Measurements from ENCODE around the gene ZC2HC1B. TPM values are rescaled to one million over a fixed set of nuclear protein-coding genes. Genes with fewer than 3 reads are reported as not detected.

Gene ZC2HC1B
- total RNA-seq, 4 donors from 2014 or later: not detected

DNA sequence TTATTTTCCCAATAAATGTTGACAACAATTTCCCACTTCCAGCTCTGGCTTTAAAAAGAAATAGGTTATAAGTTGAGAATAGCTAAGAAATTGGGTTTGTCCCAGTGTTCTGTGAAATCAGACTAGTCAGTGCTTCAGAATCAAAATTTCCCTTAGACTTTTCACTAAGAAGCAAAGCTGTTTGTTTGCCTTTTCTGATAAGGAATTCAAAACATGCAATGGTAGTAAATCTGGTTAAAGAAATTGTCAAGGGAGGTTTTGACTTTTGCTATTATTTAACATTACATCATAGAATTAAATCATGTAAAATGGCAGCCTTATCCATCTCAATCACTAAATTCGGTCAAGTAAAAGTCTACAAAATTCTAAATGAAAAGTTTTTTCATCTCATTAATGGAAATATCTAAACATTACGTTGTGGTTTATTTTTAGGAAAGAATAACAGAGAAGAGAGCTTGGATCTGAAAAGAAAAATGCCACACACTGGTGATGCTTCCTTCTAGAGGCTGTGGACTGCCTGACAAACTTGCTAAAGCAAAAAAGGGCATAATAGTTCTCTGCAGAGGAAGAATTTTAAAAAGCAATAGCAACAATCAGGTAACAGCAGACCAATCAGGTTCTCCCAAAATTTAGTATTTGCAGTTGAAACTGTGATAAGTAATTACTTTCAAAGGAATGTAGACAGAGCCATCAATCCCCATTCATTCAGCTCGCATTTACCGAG is 107.4 kb downstream of the ZC2HC1B start:
- TF ChIP-seq, protein P1, sequence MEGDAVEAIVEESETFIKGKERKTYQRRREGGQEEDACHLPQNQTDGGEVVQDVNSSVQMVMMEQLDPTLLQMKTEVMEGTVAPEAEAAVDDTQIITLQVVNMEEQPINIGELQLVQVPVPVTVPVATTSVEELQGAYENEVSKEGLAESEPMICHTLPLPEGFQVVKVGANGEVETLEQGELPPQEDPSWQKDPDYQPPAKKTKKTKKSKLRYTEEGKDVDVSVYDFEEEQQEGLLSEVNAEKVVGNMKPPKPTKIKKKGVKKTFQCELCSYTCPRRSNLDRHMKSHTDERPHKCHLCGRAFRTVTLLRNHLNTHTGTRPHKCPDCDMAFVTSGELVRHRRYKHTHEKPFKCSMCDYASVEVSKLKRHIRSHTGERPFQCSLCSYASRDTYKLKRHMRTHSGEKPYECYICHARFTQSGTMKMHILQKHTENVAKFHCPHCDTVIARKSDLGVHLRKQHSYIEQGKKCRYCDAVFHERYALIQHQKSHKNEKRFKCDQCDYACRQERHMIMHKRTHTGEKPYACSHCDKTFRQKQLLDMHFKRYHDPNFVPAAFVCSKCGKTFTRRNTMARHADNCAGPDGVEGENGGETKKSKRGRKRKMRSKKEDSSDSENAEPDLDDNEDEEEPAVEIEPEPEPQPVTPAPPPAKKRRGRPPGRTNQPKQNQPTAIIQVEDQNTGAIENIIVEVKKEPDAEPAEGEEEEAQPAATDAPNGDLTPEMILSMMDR (IDR thresholded peaks at IDR 0.05): no peak
- no peak for ATAC-seq (ENCODE audit: low FRiP score)
- no peak for DNase-seq (ENCODE audit: low spot score)

DNA sequence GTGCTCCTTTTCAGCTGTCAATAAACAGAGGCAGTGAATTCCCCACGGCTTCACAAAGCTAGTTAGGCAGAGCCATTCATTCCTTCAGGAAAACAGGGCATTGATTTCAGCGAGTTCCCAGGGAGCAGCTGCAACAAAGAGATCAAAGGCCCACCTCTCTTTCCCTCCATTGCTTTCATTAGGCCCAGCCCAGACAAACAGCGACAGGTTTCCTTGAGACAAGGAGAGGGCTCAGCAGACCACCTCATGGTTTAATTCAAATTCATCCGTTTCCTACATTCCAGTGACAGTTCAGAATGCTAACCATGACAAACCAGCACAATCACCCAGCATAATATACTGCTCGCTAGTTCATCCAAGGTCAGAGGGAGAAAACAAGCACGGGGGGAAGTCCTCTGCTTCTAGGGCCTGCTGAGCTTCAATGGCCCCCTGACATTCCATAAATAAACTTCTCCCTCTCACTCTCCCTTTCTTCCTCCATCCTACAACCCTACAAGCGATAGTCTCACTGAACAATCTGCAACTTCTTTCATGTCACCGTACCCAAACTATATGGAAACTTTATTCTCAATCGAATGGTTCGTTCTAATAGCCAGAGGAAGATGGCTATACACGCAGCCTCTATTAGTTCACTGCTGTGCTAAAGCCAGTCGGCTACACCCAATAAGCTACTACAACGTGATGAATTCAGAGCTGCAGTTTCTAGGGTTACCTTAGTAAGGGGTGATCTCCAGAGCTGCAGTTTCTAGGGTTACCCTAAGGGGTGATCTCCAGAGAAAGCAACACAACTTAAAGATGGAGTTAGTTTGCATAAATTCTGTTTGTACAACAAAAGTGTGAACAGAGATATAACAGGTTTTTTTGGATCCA is 109.1 kb downstream of the ZC2HC1B start:
- no peak for ATAC-seq (ENCODE audit: low FRiP score)
- no peak for DNase-seq (ENCODE audit: low spot score)
- TF ChIP-seq, protein P1 (IDR thresholded peaks at IDR 0.05): no peak

DNA sequence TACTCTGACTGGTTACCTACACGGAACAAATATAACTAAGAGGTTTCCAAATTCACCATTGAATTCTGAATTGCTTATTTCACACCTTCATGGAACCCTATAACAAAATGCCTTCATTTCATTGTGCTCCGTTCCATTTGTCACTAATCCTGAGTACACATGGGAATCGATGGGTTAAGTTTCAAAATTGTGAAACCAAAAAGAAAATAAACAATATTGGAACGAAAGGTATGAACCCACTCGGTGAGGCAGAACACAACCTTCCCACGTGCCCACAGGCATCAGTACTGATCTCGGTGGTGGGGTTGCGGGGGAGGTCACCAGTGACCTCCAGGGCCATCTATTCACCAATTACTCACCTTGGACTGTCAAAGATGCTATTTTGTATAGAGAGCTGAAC is 109.8 kb downstream of the ZC2HC1B start:
- ATAC-seq (ENCODE audit: low FRiP score): no peak
- no peak for DNase-seq (ENCODE audit: low spot score)
- TF ChIP-seq, protein P1 (IDR thresholded peaks at IDR 0.05): no peak

DNA sequence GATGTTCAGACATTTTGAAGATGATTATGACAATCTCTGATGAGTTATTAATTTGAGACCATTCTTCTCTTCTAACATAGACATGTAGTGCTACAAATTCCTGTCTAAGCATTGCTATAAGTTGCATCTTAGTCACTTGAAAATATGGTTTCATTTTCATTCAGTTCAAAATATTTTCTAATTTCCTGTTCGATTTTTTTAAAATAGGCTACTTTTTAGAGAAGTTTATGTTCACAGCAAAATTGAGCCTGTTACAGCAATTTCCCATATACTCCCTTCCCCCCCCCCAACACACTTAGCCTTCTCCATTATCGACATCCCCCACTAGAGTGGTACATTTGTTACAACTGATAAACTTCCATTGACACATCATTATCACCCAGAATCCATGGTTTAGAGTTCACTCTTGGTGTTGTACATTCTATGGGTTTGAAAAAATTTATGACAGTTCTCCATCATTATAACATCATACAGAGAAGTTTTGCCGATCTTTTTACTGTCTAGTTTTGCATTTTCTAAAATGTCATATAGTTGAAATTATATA is 112.6 kb downstream of the ZC2HC1B start:
- TF ChIP-seq, protein P1 (IDR thresholded peaks at IDR 0.05): no peak
- ATAC-seq (ENCODE audit: low FRiP score) (no peak), DNase-seq (ENCODE audit: low spot score) (no peak)

DNA sequence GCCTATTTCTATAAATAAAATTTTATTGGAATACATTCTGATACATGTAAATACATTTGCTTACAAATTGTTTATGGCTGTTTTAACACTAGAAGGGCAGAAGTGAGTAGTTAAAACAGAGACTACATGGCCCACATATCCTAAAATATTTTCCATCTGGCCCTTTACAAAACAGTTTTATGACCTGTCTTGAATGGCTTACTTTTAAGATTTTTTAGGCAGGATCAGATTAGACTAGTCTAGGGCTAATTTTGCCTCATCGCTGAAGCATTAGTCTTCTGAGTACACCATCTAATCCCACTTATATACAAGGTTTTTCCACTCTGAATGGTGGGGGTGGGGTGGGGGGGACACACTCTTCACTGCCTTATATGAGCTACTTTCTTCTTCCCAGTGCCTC is 116.6 kb downstream of the ZC2HC1B start:
- TF ChIP-seq, protein P1 (IDR thresholded peaks at IDR 0.05): no peak
- no peak for DNase-seq (ENCODE audit: low spot score)
- ATAC-seq (ENCODE audit: low FRiP score): no peak

DNA sequence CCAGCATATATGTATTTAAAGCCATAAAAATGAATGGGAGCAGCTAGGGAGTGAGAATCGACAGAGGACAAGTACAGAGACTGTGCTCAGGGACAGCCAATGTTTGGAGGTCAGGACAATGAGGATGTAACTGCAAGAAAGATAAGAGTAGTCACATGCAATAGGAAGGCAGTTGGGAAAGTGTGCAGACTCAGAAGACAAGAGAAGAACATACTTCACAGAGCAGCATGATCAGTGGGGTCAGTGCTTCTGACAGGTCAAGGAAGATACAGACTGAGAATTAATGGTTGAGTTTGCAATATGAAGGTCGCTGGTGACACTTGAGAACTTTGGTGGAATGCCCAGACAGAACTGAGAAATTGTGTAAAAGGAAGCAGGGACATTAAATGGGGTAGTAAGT is 118.7 kb downstream of the ZC2HC1B start:
- DNase-seq (ENCODE audit: low spot score): no peak
- TF ChIP-seq, protein P1 (IDR thresholded peaks at IDR 0.05): no peak
- no peak for ATAC-seq (ENCODE audit: low FRiP score)

All from omental fat pad (tissue), 4 donors.